H9 (cell line): ENCODE data around the gene GNAI2. TPM values are rescaled to one million over a fixed set of nuclear protein-coding genes. Genes with fewer than 3 reads are reported as not detected.
A peak's percentile ranks its signal among the peaks of the same experiment; 100 is the strongest.

Experiments used
- DNase-seq: peaks from one replicate; pipeline ENCODE4 v3.0.0-alpha.2; 2017
- H2AFZ ChIP-seq: one replicate; pipeline ENCODE4 v1.6.1; 2013; ENCODE audit warnings: mild to moderate bottlenecking, low read length, control low read depth, moderate library complexity
- H2AK5ac ChIP-seq: 2 replicates; pipeline ENCODE4 v1.6.1; 2013; ENCODE audit warnings: low read length, control low read depth, mixed read lengths; ENCODE audit not compliant: insufficient read length
- H2BK120ac ChIP-seq: one replicate; pipeline ENCODE4 v1.6.1; 2013; ENCODE audit warnings: low read depth, mild to moderate bottlenecking, low read length, control low read depth, inconsistent platforms; ENCODE audit not compliant: poor library complexity, severe bottlenecking
- H2BK12ac ChIP-seq: 2 replicates; pipeline ENCODE4 v1.6.1; 2013; ENCODE audit warnings: low read length, control low read depth, mixed read lengths, low read depth; ENCODE audit not compliant: insufficient read length
- H2BK15ac ChIP-seq: 2 replicates; pipeline ENCODE4 v1.6.1; 2013; ENCODE audit warnings: low read depth, low read length, control low read depth
- H2BK20ac ChIP-seq: one replicate; pipeline ENCODE4 v1.6.1; 2013; ENCODE audit warnings: low read depth, mild to moderate bottlenecking, low read length, control low read depth, inconsistent platforms; ENCODE audit not compliant: poor library complexity, severe bottlenecking
- H2BK5ac ChIP-seq: 2 replicates; pipeline ENCODE4 v1.6.1; 2013; ENCODE audit warnings: low read length, control low read depth, mixed read lengths; ENCODE audit not compliant: insufficient read length
- H3K14ac ChIP-seq: 2 replicates; pipeline ENCODE4 v1.6.1; 2013; ENCODE audit warnings: low read length, control low read depth; ENCODE audit not compliant: insufficient read depth
- H3K18ac ChIP-seq: 2 replicates; pipeline ENCODE4 v1.6.1; 2013; ENCODE audit warnings: low read depth, mild to moderate bottlenecking, mixed read lengths, low read length, control low read depth; ENCODE audit not compliant: insufficient read length
- H3K23ac ChIP-seq: 2 replicates; pipeline ENCODE4 v1.6.1; 2013; ENCODE audit warnings: low read length, control low read depth, mixed read lengths, low read depth; ENCODE audit not compliant: insufficient read length
- H3K23me2 ChIP-seq: 2 replicates; pipeline ENCODE4 v1.6.1; 2013; ENCODE audit warnings: low read depth, mild to moderate bottlenecking, mixed read lengths, low read length, control low read depth; ENCODE audit not compliant: insufficient read length, poor library complexity, severe bottlenecking
- H3K27ac ChIP-seq: 2 replicates; pipeline ENCODE4 v1.5.1; 2013; ENCODE audit warnings: low read length, control low read depth, mixed read lengths, low read depth; ENCODE audit not compliant: insufficient read length
- H3K27me3 ChIP-seq: 2 replicates; pipeline ENCODE4 v1.6.1; 2013; ENCODE audit warnings: low read length, control low read depth, inconsistent platforms; ENCODE audit not compliant: insufficient read depth
- H3K4ac ChIP-seq: 2 replicates; pipeline ENCODE4 v1.6.1; 2013; ENCODE audit warnings: low read depth, mild to moderate bottlenecking, control low read depth, inconsistent platforms, low read length, moderate library complexity
- H3K4me1 ChIP-seq: 2 replicates; pipeline ENCODE4 v1.6.1; 2013; ENCODE audit warnings: low read length, control low read depth, inconsistent platforms; ENCODE audit not compliant: insufficient read depth
- H3K4me2 ChIP-seq: 2 replicates; pipeline ENCODE4 v1.6.1; 2013; ENCODE audit warnings: low read length, control low read depth, mixed read lengths; ENCODE audit not compliant: insufficient read length, insufficient read depth
- H3K56ac ChIP-seq: 2 replicates; pipeline ENCODE4 v1.6.1; 2013; ENCODE audit warnings: low read depth, mild to moderate bottlenecking, mixed read lengths, low read length, control low read depth; ENCODE audit not compliant: insufficient read length
- H3K79me1 ChIP-seq: 2 replicates; pipeline ENCODE4 v1.6.1; 2013; ENCODE audit warnings: low read depth, mild to moderate bottlenecking, moderate library complexity, low read length, control low read depth, inconsistent platforms; ENCODE audit not compliant: insufficient read depth, poor library complexity, severe bottlenecking
- H3K79me2 ChIP-seq: 2 replicates; pipeline ENCODE4 v1.6.1; 2013; ENCODE audit warnings: low read length, control low read depth, inconsistent platforms; ENCODE audit not compliant: insufficient read depth
- H3K9ac ChIP-seq: 2 replicates; pipeline ENCODE4 v1.6.1; 2013; ENCODE audit warnings: low read length, control low read depth, mixed read lengths; ENCODE audit not compliant: insufficient read length; ENCODE audit errors: extremely low read depth
- H3K9me3 ChIP-seq: one replicate; pipeline ENCODE4 v1.6.1; 2013; ENCODE audit warnings: low read depth, low read length, inconsistent platforms; ENCODE audit not compliant: control insufficient read depth
- H3T11ph ChIP-seq: one replicate; pipeline ENCODE4 v1.6.1; 2013; ENCODE audit warnings: mild to moderate bottlenecking, low read length, control low read depth, inconsistent platforms
- H4K20me1 ChIP-seq: one replicate; pipeline ENCODE4 v1.6.1; 2013; ENCODE audit not compliant: control insufficient read depth, insufficient read length, insufficient read depth
- H4K5ac ChIP-seq: 2 replicates; pipeline ENCODE4 v1.6.1; 2013; ENCODE audit warnings: low read depth, mild to moderate bottlenecking, mixed read lengths, low read length, control low read depth; ENCODE audit not compliant: insufficient read length
- H4K8ac ChIP-seq: replicated peaks from 2 replicates; pipeline ENCODE4 v1.6.1; 2013; ENCODE audit warnings: low read length, control low read depth, mixed read lengths, low read depth; ENCODE audit not compliant: insufficient read length
- H4K91ac ChIP-seq: 2 replicates; pipeline ENCODE4 v1.6.1; 2013; ENCODE audit warnings: low read depth, mild to moderate bottlenecking, moderate library complexity, mixed read lengths, low read length, control low read depth; ENCODE audit not compliant: insufficient read length
- H3K27ac Mint-ChIP-seq, 3 experiments: 2 replicates in 2 of 3; 3 replicates in 1 of 3; pipeline ENCODE4 v1.8.0; 2020 to 2021; ENCODE audit warnings: mixed read lengths in 3 of 3, mild to moderate bottlenecking in 1 of 3, moderate library complexity in 1 of 3
- H3K27me3 Mint-ChIP-seq: 2 replicates; pipeline ENCODE4 v1.8.0; 2021; ENCODE audit warnings: low read depth, mild to moderate bottlenecking, moderate library complexity, mixed read lengths
- H3K36me3 Mint-ChIP-seq, 3 experiments: 2 replicates in 2 of 3; 3 replicates in 1 of 3; pipeline ENCODE4 v1.8.0; 2020 to 2021; ENCODE audit warnings: low read depth in 3 of 3, mixed read lengths in 3 of 3; ENCODE audit not compliant: insufficient read depth in 1 of 3
- H3K4me1 Mint-ChIP-seq, 2 experiments: 2 replicates each; pipeline ENCODE4 v1.8.0; 2020; ENCODE audit warnings: mixed read lengths in 2 of 2
- H3K4me3 Mint-ChIP-seq, 2 experiments: 2 replicates in 1 of 2; 3 replicates in 1 of 2; pipeline ENCODE4 v1.8.0; 2020 to 2021; ENCODE audit warnings: mild to moderate bottlenecking in 2 of 2, mixed read lengths in 2 of 2, moderate library complexity in 1 of 2
- H3K9me3 Mint-ChIP-seq, 2 experiments: 2 replicates in 1 of 2; 3 replicates in 1 of 2; pipeline ENCODE4 v1.8.0; 2020; ENCODE audit warnings: mild to moderate bottlenecking in 2 of 2, mixed read lengths in 2 of 2, moderate library complexity in 1 of 2
- CTCF ChIP-seq: fragments of 200-600 bp; sonication (generic); conservative IDR thresholded peaks from 3 replicates; pipeline ENCODE4 v1.8.0; 2021; ENCODE audit warnings: antibody characterized with exemption, mild to moderate bottlenecking
- WGBS: extraction: QIAGEN DNeasy Blood & Tissue Kit; methylation state at CpG from one replicate; pipeline ENCODE4 v1.1.7; 2013; ENCODE audit warnings: missing lambda C conversion rate, low lambda C conversion rate, mixed read lengths; ENCODE audit not compliant: insufficient read length; ENCODE audit errors: extremely low coverage; 5-methylcytosine and 5-hydroxymethylcytosine counted together
- total RNA-seq: library from RNA; stranded (reverse); gene quantifications from 2 replicates; pipeline ENCODE4 v1.2.1, GENCODE V29; 2021

The GNAI2 gene
- total RNA-seq, 1 experiment from 2014 or later = 218 TPM

- Histone ChIP-seq H3K79me2 (peaks cover 27% of the 10 kb centered on the region; the same call in 1 of the 2 replicates), H4K8ac (no peak overlapping the region), H3K14ac (no peak overlapping the region; the same call in 1 of the 2 replicates), H2BK15ac (no peak overlapping the region), H2BK20ac (no peak overlapping the region), H3K79me1 (peaks cover 10% of the 10 kb centered on the region), H3K9me3 (no peaks in the 10 kb centered on the region), H4K91ac (no peak overlapping the region), H2BK5ac (no peak overlapping the region), H3T11ph (no peak overlapping the region), H3K4me1 (peaks cover 15% of the 10 kb centered on the region; the same call in 1 of the 2 replicates), H4K20me1 (no peaks in the 10 kb centered on the region), H4K5ac (no peak overlapping the region), H3K56ac (no peak overlapping the region), H2AK5ac (no peak overlapping the region), H2BK120ac (no peak overlapping the region), H3K4me2 (peak overlapping the region; percentile 91), H3K9ac (peak overlapping the region; percentile 33), H3K23ac (no peak overlapping the region), H3K4ac (no peak overlapping the region), H3K27me3 (no peaks in the 10 kb centered on the region), H3K23me2 (peaks cover 17% of the 10 kb centered on the region), H3K27ac (no peak overlapping the region), H3K18ac (peak overlapping the region; percentile 53), H2BK12ac (no peak overlapping the region), H2AFZ (no peak overlapping the region)
- Mint-ChIP-seq H3K9me3 (no peaks in the 10 kb centered on the region), H3K4me1 (peaks cover 64 to 70% of the 10 kb centered on the region in 2 experiments), H3K27me3 (peaks cover under 1% of the 10 kb centered on the region; the same call in 1 of the 2 replicates), H3K27ac (peak overlapping the region; percentile 81 to 99 (median 91); a peak in 6 of 7 replicates), H3K36me3 (peaks cover 6 to 11% (median 7%) of the 10 kb centered on the region in 3 experiments; a peak in 4 of 7 replicates), H3K4me3 (peak overlapping the region; percentile 96 to 99)
- WGBS = no CpG with 5 or more reads among the region's 31 CpGs
- peak; percentile 85 for DNase-seq
- no peak for TF ChIP-seq CTCF
These were observed 1.9 kb downstream of the GNAI2 start for GRCh38 chr3:50237754-50238548.
